Raji (cell line): ENCODE results near the gene PALLD.

Experiments
- POLR2A ChIP-seq: IDR thresholded peaks from 2 replicates; pipeline ENCODE4 v1.6.1; 2011; ENCODE audit warnings: low read depth, low read length, control low read depth; ENCODE audit not compliant: insufficient read depth

Gene PALLD

DNA sequence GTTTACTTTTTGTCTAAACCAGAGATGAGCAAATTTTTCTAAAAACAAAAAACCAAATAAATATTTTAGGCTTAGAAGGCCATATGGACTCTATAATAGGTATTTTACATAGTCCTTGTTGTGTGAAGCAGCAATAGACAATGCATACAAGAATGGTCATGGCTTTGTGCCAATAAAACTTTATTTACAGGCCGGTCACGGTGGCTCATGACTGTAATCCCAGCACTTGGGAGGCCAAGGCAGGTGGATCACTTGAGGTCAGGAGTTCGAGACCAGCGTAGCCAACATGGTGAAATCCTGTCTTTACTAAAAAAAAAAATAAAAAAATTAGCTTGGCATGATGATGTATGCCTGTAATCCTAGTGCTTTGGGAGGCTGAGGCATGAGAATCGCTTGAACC, 285.6 kb downstream of the PALLD start:
- TF ChIP-seq POLR2A = no peak

DNA sequence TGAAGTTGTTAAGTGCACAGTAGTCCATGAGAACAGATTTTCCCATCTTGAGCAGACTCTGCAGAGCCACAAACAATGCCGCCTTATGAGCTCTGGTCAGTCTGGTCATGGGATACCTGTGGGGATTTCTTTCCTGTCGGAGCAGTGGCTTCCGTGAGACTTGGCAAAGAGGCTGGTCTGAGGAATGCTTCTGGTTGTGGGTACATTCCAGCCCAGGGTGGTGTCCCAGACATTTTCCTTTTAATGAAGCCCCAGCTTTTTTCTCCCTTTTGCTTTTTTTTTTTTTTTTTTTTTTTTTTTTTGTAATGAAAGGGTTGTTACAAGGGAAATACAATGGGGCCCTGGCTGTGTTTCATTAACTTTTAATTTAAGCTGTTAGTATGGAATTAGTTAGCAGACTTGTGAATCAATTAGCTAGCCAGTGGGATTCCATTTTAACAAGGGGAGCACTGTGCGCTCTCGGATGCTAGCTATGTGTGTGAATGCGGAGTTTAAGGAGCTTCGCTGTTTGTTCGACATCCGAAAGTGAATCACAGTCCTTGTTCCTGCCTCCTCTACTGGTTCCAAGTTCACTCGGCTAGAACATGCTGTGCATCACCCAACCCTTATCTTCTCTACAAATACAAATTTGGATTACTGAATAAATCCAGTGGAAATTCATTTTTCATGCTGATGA, 288.1 kb downstream of the PALLD start:
- TF ChIP-seq POLR2A = no peak

DNA sequence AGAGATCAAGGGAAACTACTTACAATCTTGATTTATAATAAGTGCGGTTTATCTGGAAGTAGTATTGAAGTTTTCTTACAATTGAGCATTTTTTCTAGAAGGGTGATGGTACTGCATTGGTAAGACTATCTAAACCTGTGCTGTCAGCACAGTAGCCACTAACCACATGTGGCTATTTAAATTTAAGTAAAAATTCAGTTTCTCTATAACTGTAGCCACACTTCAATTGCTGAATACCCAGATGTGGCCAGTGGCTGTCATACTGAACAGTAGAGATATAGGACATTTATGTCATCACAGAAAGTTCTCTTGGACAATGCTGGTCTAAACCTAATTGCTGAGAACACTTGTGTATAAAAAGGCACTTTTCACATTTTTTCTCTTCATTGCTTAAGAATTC, 290.5 kb downstream of the PALLD start:
- no peak for TF ChIP-seq POLR2A

DNA sequence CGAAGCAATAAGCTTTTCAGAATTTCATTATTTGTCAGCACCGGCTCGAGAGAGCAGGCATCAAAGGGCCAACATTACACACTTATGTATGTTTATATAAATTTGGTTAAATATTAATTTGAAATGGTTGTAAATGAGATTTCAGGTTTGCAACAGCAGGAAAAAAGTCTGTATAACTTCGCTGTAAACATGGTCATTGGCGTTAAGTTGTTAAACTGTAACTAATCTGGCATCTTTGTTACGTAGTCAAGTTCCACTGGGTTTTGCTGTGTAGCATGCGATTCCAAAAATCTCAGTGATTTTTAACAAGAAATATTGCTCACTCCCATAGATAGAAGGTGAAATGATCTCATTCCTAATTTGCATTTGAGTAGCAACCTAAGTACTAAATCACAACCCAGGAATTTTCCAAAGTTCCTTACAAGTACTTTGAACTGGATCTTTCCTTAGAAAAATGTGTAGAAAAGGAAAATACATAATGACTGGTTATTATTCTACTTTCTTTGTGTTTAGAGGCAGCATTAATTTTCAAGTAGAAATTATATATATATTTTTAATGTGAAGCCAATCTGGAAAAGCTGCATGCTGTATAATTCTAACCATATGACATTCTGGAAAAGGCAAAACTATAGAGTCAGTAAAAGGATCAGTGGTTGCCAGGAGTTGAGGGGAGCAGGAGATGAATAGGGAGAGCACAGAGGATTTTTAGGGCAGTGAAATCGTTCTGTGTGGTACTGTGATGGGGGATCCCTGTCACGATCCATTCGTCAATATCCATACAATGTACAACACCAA, 291.1 kb downstream of the PALLD start:
- TF ChIP-seq POLR2A = no peak

DNA sequence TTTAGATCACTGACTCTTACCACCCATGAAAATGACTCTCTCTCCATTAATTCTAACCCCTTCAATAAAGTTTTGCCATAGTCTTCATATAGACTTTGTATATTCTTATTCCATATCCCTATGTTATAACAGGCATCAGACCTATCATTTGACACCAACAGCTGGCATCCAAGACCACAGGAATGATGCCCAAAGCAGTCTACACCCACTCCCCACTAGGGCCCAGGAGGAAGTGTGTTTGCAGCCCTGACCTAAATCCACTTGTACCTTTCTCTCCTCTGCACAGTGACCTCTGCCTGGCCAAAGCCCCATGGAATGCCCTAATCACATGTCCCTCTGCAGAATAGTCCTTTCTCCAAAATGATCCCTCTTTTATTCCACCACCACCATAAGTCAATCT, 294.0 kb downstream of the PALLD start:
- no peak for TF ChIP-seq POLR2A

DNA sequence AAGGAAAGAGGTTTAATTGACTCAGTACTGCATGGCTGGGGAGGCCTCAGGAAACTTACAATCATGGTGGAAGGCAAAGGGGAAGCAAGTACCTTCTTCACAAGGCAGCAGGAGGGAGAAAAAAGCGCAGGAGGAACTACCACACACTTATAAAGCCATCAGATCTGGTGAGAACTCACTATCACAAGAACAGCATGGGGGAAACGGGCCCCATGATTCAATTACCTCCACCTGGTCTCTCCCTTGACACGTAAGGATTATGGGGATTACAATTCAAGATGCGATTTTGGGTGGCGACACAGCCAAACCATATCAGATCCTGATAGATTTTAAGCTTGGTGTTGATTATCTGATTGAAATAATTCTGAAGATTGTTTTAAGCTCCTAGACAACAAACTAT, 294.5 kb downstream of the PALLD start:
- no peak for TF ChIP-seq POLR2A

DNA sequence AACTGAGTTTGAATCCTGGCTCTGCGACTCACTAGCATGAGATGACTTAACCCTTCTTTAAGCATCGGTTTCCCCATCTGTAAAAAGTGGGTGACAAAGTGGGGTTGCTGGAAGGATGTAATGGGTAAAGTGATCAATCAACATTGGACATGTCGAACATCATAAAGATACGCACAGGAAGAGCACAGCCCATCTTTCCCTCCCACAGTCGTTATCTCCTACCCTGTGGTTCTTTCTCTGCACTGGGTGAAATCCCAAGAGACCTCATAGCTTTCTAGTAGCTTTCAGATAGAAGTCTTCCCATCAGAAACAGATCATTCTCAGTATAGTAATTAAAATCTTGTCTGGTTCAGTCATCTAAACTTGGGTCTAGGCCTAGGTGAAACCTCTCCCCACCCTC, 296.7 kb downstream of the PALLD start:
- TF ChIP-seq POLR2A = no peak

DNA sequence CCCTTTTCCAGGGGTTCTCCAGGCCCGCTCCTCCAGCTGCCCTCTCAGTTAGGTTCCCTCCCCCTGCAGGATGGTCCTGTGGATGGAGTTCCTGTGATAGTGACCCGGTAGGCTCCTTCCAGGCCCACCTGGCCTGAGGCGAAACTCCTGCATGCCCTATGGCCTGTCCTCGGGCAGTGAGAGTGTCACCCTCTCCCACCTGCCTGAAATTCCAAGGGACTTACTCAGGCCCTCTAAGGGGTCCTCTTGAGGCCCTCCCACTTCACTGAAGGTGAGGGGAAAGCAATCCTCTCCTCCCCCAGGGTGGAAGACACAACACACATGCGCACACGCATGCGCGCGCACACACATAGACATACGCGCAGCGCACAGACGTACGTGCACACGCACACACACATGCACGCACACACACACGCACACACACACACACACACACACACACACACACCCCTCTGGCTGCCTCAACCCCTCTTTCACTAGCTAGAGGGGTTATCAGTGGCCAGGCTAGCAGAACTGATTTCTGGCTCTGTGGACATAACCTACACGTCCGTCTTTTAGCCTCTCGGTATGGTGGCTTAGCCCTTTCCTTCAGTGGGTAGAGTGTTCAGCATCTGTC, 297.3 kb downstream of the PALLD start:
- no peak for TF ChIP-seq POLR2A

DNA sequence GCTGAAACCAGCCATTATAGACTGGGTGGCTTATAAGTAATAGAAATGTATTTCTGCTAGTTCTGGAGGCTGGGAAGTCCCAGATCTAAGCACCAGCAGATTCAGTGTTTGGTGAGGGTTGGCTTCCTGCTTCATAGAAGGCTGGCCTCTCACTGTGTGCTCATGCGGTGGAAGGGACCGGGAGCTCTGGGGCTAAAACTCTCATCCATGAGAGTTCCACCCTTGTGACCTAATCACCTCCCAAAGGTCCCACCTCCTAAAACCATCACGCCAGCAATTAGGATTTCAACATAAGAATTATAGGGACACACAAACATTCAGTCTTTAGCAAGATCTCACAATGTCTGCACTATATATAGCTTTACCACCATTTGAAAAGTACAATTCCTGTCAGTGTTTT, 298.0 kb downstream of the PALLD start:
- no peak for TF ChIP-seq POLR2A

DNA sequence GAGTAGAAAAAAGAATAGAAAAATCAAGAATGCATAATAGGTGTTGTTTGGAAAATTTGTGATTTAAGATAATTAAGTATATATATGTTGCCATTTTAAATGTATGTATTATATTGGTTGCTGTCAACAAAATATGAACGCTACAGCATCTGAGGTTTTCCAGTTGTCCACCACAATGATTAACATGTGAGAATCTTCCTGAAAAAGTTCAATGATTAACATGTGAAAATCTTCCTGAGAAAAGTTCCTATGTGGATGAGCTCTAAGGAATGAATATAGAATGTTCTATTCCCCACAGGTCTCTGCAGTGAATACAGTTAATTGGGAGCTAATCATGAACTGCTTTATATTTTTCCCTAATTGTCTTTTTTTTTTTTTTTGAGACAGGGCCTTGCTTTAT, 298.5 kb downstream of the PALLD start:
- TF ChIP-seq POLR2A = no peak

DNA sequence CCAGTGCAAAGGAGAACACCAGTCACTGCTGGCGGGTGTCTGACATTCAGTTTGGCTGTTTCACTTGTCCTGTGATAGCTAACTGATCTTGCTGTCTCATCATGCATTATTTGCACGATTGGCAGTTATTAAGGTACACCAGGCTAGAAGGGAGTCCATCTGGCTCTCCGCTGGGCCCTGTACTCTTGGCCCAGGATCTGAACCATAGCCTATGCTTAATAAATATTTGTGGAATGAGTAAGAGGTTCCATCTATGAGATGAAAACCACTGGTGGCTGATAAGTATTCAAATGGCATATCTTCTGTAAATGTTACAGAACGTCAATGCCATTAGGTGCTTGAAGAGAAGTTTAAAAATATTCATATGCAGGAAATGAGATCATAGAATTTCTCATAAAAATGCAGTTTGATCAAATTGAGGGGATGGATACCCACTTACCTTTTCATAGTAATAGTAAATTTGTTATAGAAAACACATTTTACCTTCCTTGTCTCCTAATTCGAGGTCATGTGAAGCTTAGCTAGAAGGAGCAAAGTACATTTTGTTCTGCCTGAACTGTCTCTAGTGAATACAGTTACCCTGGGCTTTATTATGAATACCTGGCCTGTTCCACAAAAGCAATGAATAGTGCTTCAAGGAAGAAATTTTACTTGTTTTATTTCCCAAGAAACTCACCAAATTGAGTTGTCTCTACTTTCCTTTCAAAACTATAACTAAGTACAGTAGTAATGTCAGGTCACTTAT, 299.7 kb downstream of the PALLD start:
- no peak for TF ChIP-seq POLR2A

DNA sequence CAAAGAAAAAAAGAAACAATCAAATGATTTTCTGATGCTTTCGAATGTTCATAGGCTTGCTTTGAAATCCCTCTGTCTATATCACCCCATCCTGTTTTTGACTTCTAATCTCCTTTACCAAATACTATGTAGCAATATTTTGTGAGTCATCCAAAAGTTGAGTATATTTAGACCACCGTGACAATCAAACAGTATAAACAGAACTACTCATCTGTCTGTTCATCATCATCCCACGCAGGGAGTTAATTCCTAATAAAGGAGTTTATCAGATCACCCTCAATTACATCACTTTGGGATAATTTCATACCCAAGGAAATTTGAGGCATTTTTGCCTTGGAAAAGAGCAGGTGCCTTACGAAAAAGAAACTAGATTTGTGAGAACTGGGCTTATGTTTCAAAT, 300.3 kb downstream of the PALLD start:
- no peak for TF ChIP-seq POLR2A

DNA sequence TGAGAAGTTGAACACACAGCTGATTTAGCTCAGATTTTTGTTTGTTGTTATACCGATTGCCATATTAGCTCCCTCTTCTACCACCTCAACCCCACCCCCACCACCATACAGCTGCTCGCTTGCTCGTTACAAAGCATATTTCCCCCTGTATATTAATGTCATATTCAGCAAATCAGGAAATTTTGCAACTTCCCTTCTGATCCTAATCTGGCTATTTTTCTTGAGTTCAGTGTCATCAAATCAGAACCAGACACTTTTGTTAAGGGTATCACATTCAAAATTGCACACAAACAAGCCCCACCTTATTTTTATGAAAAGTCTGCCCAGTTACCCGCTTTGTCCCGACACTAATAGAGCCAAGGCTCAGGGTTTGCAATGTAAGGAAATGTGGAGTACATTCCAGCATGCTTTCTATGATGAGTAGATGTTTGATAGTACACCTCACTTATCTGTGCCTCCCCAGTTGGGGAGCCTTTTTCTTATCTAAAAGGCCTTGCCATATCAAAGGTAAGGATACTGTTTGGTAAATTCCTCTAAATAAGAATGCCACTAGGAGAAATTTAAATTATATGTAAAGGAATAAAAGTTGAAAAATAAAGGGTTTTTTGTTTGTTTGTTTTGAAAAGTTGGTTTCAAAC, 301.0 kb downstream of the PALLD start:
- no peak for TF ChIP-seq POLR2A

DNA sequence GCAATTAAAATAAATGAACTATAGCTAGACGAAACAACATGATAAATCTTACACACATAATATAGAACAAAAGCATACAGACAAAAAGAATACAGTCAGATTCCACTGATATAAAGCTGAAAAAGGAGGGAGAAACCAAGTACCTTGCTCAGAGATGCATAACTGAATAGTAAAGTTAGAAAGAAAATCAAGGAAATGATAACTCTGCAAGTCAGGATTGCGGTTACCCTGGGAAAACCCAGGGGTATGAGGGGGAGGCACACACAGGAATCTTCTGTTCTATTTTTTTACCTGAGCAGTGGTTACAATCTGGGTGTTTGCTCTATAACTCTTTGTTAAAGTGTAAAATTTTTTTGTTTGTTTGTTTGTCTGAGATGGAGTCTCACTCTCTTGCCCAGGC, 304.1 kb downstream of the PALLD start:
- no peak for TF ChIP-seq POLR2A

DNA sequence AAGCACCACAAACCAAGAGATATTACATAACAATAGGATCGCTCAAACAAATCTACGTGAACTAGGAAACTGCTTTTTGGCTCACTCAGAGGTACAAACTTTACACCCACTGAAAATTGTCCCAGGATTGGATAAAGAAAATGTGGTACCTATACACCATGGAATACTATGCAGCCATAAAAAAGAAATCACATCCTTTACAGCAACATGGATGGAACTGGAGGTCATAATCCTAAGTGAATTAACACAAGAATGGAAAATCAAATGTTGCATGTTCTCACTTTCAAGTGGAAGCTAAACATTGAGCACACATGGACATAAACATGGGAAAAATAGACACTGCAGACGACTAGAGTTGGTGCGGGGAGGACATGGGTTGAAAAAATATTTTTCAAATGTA, 305.4 kb downstream of the PALLD start:
- no peak for TF ChIP-seq POLR2A
